AG09309 (cell line): ENCODE data around the gene SEPTIN3.
A peak's percentile ranks its signal among the peaks of the same experiment; 100 is the strongest.

Source experiments
- DNase-seq: peaks from one replicate; pipeline ENCODE4 v3.0.0-alpha.2; 2010; ENCODE audit warnings: low read depth
- H3K4me3 ChIP-seq: 2 replicates; pipeline ENCODE4 v1.5.1; 2011; ENCODE audit warnings: mild to moderate bottlenecking, low read depth, low read length, moderate library complexity; ENCODE audit not compliant: control insufficient read depth
- TF ChIP-seq, protein P1 (sequence below): IDR thresholded peaks from 2 replicates; pipeline ENCODE4 v1.5.1; 2011; ENCODE audit warnings: mild to moderate bottlenecking, low read depth, low read length, inconsistent platforms; ENCODE audit not compliant: insufficient read depth, control insufficient read depth; ENCODE audit errors: missing control alignments

Gene SEPTIN3

DNA sequence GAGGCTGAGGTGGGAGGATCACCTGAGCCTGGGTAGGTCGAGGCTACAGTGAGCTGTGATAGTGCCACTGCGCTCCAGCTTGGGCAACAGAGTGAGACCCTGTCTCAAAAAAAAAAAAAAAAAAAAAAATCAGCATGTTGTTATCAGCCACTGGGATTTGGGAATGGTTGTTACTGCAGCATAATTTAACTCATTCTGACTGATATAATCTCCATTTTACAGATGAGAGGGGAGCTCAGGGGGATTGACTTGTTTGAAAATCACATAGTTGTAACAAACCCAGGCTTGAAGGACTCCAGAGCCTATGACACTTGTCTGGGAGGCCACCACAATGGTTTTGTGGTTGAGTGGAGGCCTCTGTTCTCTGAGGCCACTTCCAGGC lies 3.0 kb upstream of the SEPTIN3 start:
- H3K4me3 ChIP-seq: no peak overlapping the region
- TF ChIP-seq, protein P1, sequence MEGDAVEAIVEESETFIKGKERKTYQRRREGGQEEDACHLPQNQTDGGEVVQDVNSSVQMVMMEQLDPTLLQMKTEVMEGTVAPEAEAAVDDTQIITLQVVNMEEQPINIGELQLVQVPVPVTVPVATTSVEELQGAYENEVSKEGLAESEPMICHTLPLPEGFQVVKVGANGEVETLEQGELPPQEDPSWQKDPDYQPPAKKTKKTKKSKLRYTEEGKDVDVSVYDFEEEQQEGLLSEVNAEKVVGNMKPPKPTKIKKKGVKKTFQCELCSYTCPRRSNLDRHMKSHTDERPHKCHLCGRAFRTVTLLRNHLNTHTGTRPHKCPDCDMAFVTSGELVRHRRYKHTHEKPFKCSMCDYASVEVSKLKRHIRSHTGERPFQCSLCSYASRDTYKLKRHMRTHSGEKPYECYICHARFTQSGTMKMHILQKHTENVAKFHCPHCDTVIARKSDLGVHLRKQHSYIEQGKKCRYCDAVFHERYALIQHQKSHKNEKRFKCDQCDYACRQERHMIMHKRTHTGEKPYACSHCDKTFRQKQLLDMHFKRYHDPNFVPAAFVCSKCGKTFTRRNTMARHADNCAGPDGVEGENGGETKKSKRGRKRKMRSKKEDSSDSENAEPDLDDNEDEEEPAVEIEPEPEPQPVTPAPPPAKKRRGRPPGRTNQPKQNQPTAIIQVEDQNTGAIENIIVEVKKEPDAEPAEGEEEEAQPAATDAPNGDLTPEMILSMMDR: no peak
- DNase-seq: no peak

DNA sequence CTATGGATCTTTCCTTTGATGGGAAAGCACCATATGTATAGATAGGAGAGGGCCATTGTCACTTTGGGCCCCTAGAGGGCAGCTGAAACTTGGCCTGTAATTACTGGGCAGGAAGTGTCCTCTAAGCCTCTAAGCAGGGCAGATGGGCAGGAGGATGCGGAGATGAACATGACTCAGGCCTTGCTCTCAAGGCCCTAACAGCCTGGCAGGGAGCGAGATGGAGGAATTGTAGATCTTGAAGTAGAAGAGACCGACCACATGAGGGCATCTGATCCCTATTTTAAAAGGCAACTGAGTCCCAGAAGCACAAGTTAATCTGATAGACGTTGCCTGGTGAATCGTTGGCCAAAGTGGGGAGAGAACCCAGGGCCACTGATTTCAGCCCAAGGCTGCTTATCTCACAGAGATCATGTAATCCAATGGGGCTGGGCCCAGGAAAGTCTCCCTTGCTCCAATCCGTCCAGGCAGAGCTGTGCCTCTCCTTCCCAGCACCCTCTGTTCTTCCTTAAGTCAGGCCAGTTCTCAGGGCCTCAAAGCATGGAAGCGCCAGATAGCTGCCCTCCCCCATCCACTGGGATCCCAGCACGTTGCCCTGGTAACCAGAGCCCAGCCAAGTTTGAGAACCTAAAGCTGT lies 2.5 kb upstream of the SEPTIN3 start:
- TF ChIP-seq, protein P1: peak; percentile 57
- DNase-seq: peak; percentile 86
- H3K4me3 ChIP-seq: no peak overlapping the region

DNA sequence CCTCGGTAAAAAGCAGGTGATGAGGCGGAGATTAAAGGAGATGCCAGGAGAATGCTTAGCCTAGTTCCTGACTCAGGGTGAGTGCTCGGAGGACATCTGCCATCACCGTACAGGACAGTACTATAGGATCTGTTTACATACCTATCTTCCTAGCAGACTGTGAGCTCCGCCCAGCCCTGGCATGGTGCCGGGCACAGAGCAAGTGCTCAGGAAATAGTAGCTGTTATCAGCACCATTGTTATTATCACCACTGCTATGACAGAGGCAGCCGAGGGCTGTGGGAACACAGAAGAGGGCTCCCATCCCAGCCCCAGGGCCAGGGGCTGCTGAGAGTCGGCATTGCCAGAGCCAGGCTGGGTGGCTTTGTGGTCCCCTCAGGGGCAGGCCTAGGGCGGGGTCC lies 642 bp upstream of the SEPTIN3 start:
- DNase-seq: no peak
- H3K4me3 ChIP-seq: no peak overlapping the region
- TF ChIP-seq, protein P1: no peak

DNA sequence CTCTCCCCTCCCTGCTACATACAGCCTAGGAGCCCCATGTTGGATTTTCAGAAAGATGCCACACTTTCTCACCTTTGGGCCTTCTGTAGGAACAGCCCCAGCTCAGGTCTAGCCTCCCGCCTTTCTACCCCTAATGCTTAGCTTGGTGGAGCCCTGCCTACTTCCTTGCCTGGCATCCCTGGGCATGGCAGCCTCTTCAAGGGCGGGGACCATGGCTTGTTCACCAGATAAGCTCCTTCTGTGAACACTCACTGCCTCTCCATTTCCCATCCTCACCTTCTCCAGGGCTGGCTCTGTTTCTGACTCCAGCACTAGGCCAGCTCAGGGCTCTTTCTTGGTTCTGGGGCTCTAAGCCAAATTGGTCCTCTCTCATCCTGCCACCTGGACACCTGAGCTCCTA lies 1.4 kb downstream of the SEPTIN3 start:
- DNase-seq: no peak
- no peak overlapping the region for H3K4me3 ChIP-seq
- TF ChIP-seq, protein P1: no peak

DNA sequence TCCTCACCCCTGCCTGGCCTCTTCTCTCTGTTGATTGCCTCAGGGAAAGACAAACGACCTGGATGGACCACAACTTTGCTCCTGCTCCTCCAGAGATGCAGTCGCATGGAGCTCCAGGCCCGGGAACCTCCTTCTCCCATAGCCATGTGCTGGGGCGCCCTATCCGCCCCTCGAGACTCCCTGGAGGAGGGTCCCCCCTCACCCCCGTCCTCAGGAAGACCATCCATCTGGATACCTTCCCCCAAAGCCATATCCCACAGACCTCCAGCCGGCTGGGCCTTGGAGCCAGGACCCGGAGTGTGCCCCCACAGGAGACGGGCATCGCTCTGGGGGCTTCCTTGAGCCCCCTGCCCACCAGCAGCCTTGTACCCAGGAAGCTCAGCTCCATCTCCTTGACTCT lies 2.2 kb downstream of the SEPTIN3 start:
- DNase-seq: no peak
- TF ChIP-seq, protein P1: no peak

DNA sequence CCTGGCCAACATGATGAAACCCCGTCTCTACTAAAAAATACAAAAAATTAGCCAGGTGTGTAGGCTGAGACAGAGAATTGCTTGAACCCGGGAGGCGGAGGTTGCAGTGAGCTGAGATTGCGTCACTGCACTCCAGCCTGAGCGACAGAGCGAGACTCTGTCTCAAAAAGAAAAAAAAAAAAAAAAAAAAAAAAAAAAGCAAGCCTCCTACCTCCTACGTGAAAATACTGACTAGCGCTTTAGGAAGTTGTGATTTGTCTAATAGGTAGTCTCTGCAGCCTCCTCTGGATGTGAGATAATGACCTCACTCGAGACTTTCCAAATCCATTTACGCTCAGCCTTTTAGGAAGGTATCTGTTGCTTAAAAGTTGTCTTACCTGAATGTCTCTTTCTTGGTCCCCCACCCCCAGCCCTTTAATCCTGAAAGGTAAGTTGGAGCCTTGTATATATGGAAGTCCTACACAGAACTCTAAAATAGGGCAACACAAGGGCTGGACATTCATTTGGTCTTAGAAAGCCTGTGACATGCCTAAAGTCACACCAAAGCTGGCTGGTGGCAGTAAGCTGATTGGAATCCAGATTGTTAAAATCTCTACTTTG lies 5.5 kb downstream of the SEPTIN3 start:
- TF ChIP-seq, protein P1: no peak

More for the DNA sequence above, 2.2 kb downstream of the SEPTIN3 start:
- H3K4me3 ChIP-seq: no peak overlapping the region

More for the DNA sequence above, 5.5 kb downstream of the SEPTIN3 start:
- DNase-seq: no peak
- no peak overlapping the region for H3K4me3 ChIP-seq
